Keratinocyte (primary cell): ENCODE measurements around the gene SLC24A5.

Experiments used
- EZH2 ChIP-seq: IDR thresholded peaks from one replicate; pipeline ENCODE4 v1.6.1; 2012; ENCODE audit warnings: inconsistent platforms, mild to moderate bottlenecking, low read length, moderate library complexity
- TF ChIP-seq, protein P1 (sequence below), 3 experiments: IDR thresholded peaks in 1 of 3; conservative IDR thresholded peaks in 1 of 3; optimal IDR thresholded peaks in 1 of 3; 2 replicates in 2 of 3; 3 replicates in 1 of 3; pipeline versions ENCODE3 to v1.5.1; 2011; ENCODE audit warnings: low read length in 3 of 3, mild to moderate bottlenecking in 3 of 3, moderate library complexity in 2 of 3, control low read depth in 1 of 3, inconsistent platforms in 1 of 3; ENCODE audit not compliant: insufficient read depth in 2 of 3; ENCODE audit errors: extremely low read depth in 1 of 3

- TF ChIP-seq, protein P1, sequence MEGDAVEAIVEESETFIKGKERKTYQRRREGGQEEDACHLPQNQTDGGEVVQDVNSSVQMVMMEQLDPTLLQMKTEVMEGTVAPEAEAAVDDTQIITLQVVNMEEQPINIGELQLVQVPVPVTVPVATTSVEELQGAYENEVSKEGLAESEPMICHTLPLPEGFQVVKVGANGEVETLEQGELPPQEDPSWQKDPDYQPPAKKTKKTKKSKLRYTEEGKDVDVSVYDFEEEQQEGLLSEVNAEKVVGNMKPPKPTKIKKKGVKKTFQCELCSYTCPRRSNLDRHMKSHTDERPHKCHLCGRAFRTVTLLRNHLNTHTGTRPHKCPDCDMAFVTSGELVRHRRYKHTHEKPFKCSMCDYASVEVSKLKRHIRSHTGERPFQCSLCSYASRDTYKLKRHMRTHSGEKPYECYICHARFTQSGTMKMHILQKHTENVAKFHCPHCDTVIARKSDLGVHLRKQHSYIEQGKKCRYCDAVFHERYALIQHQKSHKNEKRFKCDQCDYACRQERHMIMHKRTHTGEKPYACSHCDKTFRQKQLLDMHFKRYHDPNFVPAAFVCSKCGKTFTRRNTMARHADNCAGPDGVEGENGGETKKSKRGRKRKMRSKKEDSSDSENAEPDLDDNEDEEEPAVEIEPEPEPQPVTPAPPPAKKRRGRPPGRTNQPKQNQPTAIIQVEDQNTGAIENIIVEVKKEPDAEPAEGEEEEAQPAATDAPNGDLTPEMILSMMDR (optimal IDR thresholded peaks at IDR 0.05 in 1 of 3, IDR thresholded peaks at IDR 0.05 in 1 of 3, conservative IDR thresholded peaks at IDR 0.05 in 1 of 3; ENCODE audit: extremely low read depth in 1 of 3, insufficient read depth in 2 of 3, low read length in 3 of 3), result no peak
- no peak for TF ChIP-seq EZH2
These were observed 19.3 kb upstream of the SLC24A5 start for GRCh38 chr15:48101376-48101961.
